ENCODE results near the gene UBE3B.

UBE3B gene

GRCh38 chr12:109449845-109450532 is 27.4 kb upstream of the UBE3B start:
- in situ Hi-C loops (cut with HindIII; ENCODE audit: low sequenced_read_pairs), result no loop called here

- in situ Hi-C loops (cut with HindIII; ENCODE audit: low sequenced_read_pairs), result no loop called here
These were observed 26.5 kb upstream of the UBE3B start for GRCh38 chr12:109450980-109451379.

GRCh38 chr12:109451400-109451799 is 26.0 kb upstream of the UBE3B start:
- in situ Hi-C loops (cut with HindIII; ENCODE audit: low sequenced_read_pairs), result no loop called here

- in situ Hi-C loops (cut with HindIII; ENCODE audit: low sequenced_read_pairs), result no loop called here
These were observed 24.9 kb upstream of the UBE3B start for GRCh38 chr12:109452489-109452888.

GRCh38 chr12:109455706-109456105 is 21.7 kb upstream of the UBE3B start:
- in situ Hi-C loops (cut with HindIII; ENCODE audit: low sequenced_read_pairs), result no loop called here

GRCh38 chr12:109458086-109458485 is 19.3 kb upstream of the UBE3B start:
- in situ Hi-C loops (cut with HindIII; ENCODE audit: low sequenced_read_pairs), result no loop called here

GRCh38 chr12:109458771-109459208 is 18.6 kb upstream of the UBE3B start:
- in situ Hi-C loops (cut with HindIII; ENCODE audit: low sequenced_read_pairs), result no loop called here

- in situ Hi-C loops (cut with HindIII; ENCODE audit: low sequenced_read_pairs), result no loop called here
These were observed 18.2 kb upstream of the UBE3B start for GRCh38 chr12:109459247-109459646.

GRCh38 chr12:109460538-109460937 is 16.9 kb upstream of the UBE3B start:
- in situ Hi-C loops (cut with HindIII; ENCODE audit: low sequenced_read_pairs), result no loop called here

- in situ Hi-C loops (cut with HindIII; ENCODE audit: low sequenced_read_pairs), result no loop called here
These were observed 16.2 kb upstream of the UBE3B start for GRCh38 chr12:109461049-109461845.

- in situ Hi-C loops (cut with HindIII; ENCODE audit: low sequenced_read_pairs), result no loop called here
These were observed 15.3 kb upstream of the UBE3B start for GRCh38 chr12:109461846-109462756.

- in situ Hi-C loops (cut with HindIII; ENCODE audit: low sequenced_read_pairs), result no loop called here
These were observed 14.4 kb upstream of the UBE3B start for GRCh38 chr12:109462868-109463692.

GRCh38 chr12:109463756-109464155 is 13.7 kb upstream of the UBE3B start:
- in situ Hi-C loops (cut with HindIII; ENCODE audit: low sequenced_read_pairs), result no loop called here

- in situ Hi-C loops (cut with HindIII; ENCODE audit: low sequenced_read_pairs), result no loop called here
These were observed 12.6 kb upstream of the UBE3B start for GRCh38 chr12:109464642-109465351.

GRCh38 chr12:109466305-109466704 is 11.1 kb upstream of the UBE3B start:
- in situ Hi-C loops (cut with HindIII; ENCODE audit: low sequenced_read_pairs), result no loop called here

GRCh38 chr12:109466821-109467220 is 10.6 kb upstream of the UBE3B start:
- in situ Hi-C loops (cut with HindIII; ENCODE audit: low sequenced_read_pairs), result no loop called here

GRCh38 chr12:109467978-109468676 is 9.3 kb upstream of the UBE3B start:
- in situ Hi-C loops (cut with HindIII; ENCODE audit: low sequenced_read_pairs), result no loop called here

GRCh38 chr12:109469517-109469916 is 7.9 kb upstream of the UBE3B start:
- in situ Hi-C loops (cut with HindIII; ENCODE audit: low sequenced_read_pairs), result no loop called here

GRCh38 chr12:109473006-109473405 is 4.4 kb upstream of the UBE3B start:
- in situ Hi-C loops (cut with HindIII; ENCODE audit: low sequenced_read_pairs), result no loop called here
